Endodermal cell (in vitro differentiated cells): Measurements from ENCODE around the gene ZNRD2. TPM values are rescaled to one million over a fixed set of nuclear protein-coding genes. Genes with fewer than 3 reads are reported as not detected.

Source experiments
- DNase-seq: peaks from one replicate; pipeline ENCODE4 v3.0.0-alpha.2; 2017
- H3K27ac ChIP-seq: 2 replicates; pipeline ENCODE4 v1.5.1; 2013; ENCODE audit warnings: mild to moderate bottlenecking, low read depth, low read length, moderate library complexity
- H3K27me3 ChIP-seq: 2 replicates; pipeline ENCODE4 v1.6.1; 2013; ENCODE audit warnings: mild to moderate bottlenecking, low read length, moderate library complexity; ENCODE audit not compliant: insufficient read depth, control insufficient read depth, poor library complexity, severe bottlenecking
- H3K36me3 ChIP-seq: 2 replicates; pipeline ENCODE4 v1.7.0; 2013; ENCODE audit warnings: mild to moderate bottlenecking, low read length, moderate library complexity; ENCODE audit not compliant: control insufficient read depth, insufficient read depth
- H3K4me1 ChIP-seq: one replicate; pipeline ENCODE4 v1.7.0; 2013; ENCODE audit warnings: low read length; ENCODE audit not compliant: control insufficient read depth, insufficient read depth
- H3K4me3 ChIP-seq: 2 replicates; pipeline ENCODE4 v1.5.1; 2013; ENCODE audit warnings: mild to moderate bottlenecking, low read length, moderate library complexity
- H3K9ac ChIP-seq: 2 replicates; pipeline ENCODE4 v1.6.1; 2013; ENCODE audit warnings: mild to moderate bottlenecking, low read length, moderate library complexity; ENCODE audit not compliant: poor library complexity, severe bottlenecking; ENCODE audit errors: extremely low read depth
- H3K9me3 ChIP-seq: 2 replicates; pipeline ENCODE4 v1.6.1; 2013; ENCODE audit warnings: mild to moderate bottlenecking, low read length, moderate library complexity; ENCODE audit not compliant: control insufficient read depth
- H3K27ac Mint-ChIP-seq: 2 replicates; pipeline ENCODE4 v1.8.0; 2020; ENCODE audit warnings: mixed read lengths
- H3K27me3 Mint-ChIP-seq: 2 replicates; pipeline ENCODE4 v1.8.0; 2021; ENCODE audit warnings: mild to moderate bottlenecking, mixed read lengths; ENCODE audit not compliant: insufficient read depth
- H3K36me3 Mint-ChIP-seq: 2 replicates; pipeline ENCODE4 v1.8.0; 2020; ENCODE audit warnings: low read depth, mixed read lengths
- H3K4me1 Mint-ChIP-seq: 2 replicates; pipeline ENCODE4 v1.8.0; 2020; ENCODE audit warnings: mixed read lengths
- H3K4me3 Mint-ChIP-seq: 2 replicates; pipeline ENCODE4 v1.8.0; 2020; ENCODE audit warnings: mild to moderate bottlenecking, moderate library complexity, mixed read lengths
- H3K9me3 Mint-ChIP-seq: 2 replicates; pipeline ENCODE4 v1.8.0; 2020; ENCODE audit warnings: mild to moderate bottlenecking, mixed read lengths
- CTCF ChIP-seq: fragments of 200-600 bp; sonication (generic); conservative IDR thresholded peaks from 2 replicates; pipeline ENCODE4 v1.5.0; 2021; ENCODE audit warnings: antibody characterized with exemption, mild to moderate bottlenecking
- WGBS, 2 experiments: methylation state at CpG; one replicate each; pipeline versions ENCODE4 v1.1.5 to v1.1.7; 2013; ENCODE audit warnings: missing lambda C conversion rate in 2 of 2, mixed read lengths in 1 of 2; ENCODE audit not compliant: insufficient coverage in 1 of 2, insufficient read length in 1 of 2; 5-methylcytosine and 5-hydroxymethylcytosine counted together
- total RNA-seq, 2 donors: library from RNA; stranded (reverse); fragmentation: NEBNext Ultra II Directional in 1 of 2; extraction: Animal tissue kit (Norgen Biotek cat#: 25700) in 1 of 2; gene quantifications; 2 replicates in 1 of 2; 3 replicates in 1 of 2; pipeline ENCODE4 v1.2.1, GENCODE V29; 2021

ZNRD2 gene
- total RNA-seq, 2 donors from 2014 or later = 32.8 to 36.5 TPM

- H3K4me1 Mint-ChIP-seq = peaks cover 6% of the 10 kb centered on the region
- no peak for DNase-seq
- 88 to 91% methylated on average over 11 to 19 of the region's 19 CpGs for WGBS, 2 experiments
- peaks cover 48% of the 10 kb centered on the region for H3K36me3 Mint-ChIP-seq
- no peaks in the 10 kb centered on the region for H3K9me3 Mint-ChIP-seq
- no peak overlapping the region for H3K27ac Mint-ChIP-seq
- H3K9ac ChIP-seq = no peak overlapping the region
- H3K27me3 ChIP-seq = no peaks in the 10 kb centered on the region
- H3K36me3 ChIP-seq = peaks cover 58% of the 10 kb centered on the region
- no peak overlapping the region for H3K4me3 Mint-ChIP-seq
- no peak overlapping the region for H3K4me3 ChIP-seq
- peaks cover 8% of the 10 kb centered on the region for H3K4me1 ChIP-seq
- H3K27me3 Mint-ChIP-seq = no peaks in the 10 kb centered on the region
- H3K27ac ChIP-seq = no peak overlapping the region
- TF ChIP-seq CTCF = no peak
- H3K9me3 ChIP-seq = no peaks in the 10 kb centered on the region
Observed at GRCh38 chr11:65620666-65621065, 50.4 kb downstream of the ZNRD2 start.

- no peak overlapping the region for H3K27ac Mint-ChIP-seq
- no peaks in the 10 kb centered on the region for H3K27me3 Mint-ChIP-seq
- no peak overlapping the region for H3K9ac ChIP-seq
- H3K4me1 ChIP-seq = peaks cover 6% of the 10 kb centered on the region
- no peak overlapping the region for H3K27ac ChIP-seq
- WGBS, 2 experiments = 92 to 97% methylated on average over 9 to 14 of the region's 14 CpGs
- H3K36me3 Mint-ChIP-seq = peaks cover 55% of the 10 kb centered on the region
- TF ChIP-seq CTCF = no peak
- peaks cover 3% of the 10 kb centered on the region for H3K4me1 Mint-ChIP-seq
- H3K4me3 ChIP-seq = no peak overlapping the region
- no peaks in the 10 kb centered on the region for H3K27me3 ChIP-seq
- peaks cover 63% of the 10 kb centered on the region for H3K36me3 ChIP-seq
- H3K9me3 ChIP-seq = no peaks in the 10 kb centered on the region
- no peak for DNase-seq
- H3K9me3 Mint-ChIP-seq = no peaks in the 10 kb centered on the region
- no peak overlapping the region for H3K4me3 Mint-ChIP-seq
Observed at GRCh38 chr11:65621460-65621859, 51.2 kb downstream of the ZNRD2 start.

Other genes starting within 250 kb of the ZNRD2 start
- 10 to 100 TPM; 75.8 to 80.9 TPM for gene DPF2, start 236.6 kb upstream of the ZNRD2 start, total RNA-seq
- 1 to 10 TPM in 1 of 2 donors, under 1 TPM in 1; 0.99 to 1.0 TPM for gene TIGD3, start 215.7 kb upstream of the ZNRD2 start, total RNA-seq
- gene SLC25A45, start 187.8 kb upstream of the ZNRD2 start, total RNA-seq = 1 to 10 TPM; 3.0 to 6.3 TPM
- 10 to 100 TPM; 27.4 to 29.6 TPM for gene FRMD8, start 183.8 kb upstream of the ZNRD2 start, total RNA-seq
- gene NEAT1, start 147.7 kb upstream of the ZNRD2 start, total RNA-seq = 10 to 100 TPM; 61.3 to 85.2 TPM
- gene MALAT1, start 71.4 kb upstream of the ZNRD2 start, total RNA-seq = 1,000 to 10,000 TPM; 5,233 to 6,894 TPM
- 10 to 100 TPM; 62.9 to 67.4 TPM for gene SCYL1, start 45.4 kb upstream of the ZNRD2 start, total RNA-seq
- gene LTBP3, start 12.1 kb upstream of the ZNRD2 start, total RNA-seq = 10 to 100 TPM; 19.7 to 24.2 TPM
- gene FAM89B, start 2.1 kb downstream of the ZNRD2 start, total RNA-seq = 10 to 100 TPM; 23.3 to 24.9 TPM
- gene EHBP1L1, start 5.6 kb downstream of the ZNRD2 start, total RNA-seq = 1 to 10 TPM; 6.2 to 9.8 TPM
- 1 to 10 TPM in 1 of 2 donors, not detected in 1; 1.2 TPM for gene KCNK7, start 25.3 kb downstream of the ZNRD2 start, total RNA-seq
- gene MAP3K11, start 43.7 kb downstream of the ZNRD2 start, total RNA-seq = 10 to 100 TPM; 62.8 to 65.0 TPM
- 10 to 100 TPM; 48.1 to 57.3 TPM for gene PCNX3, start 45.3 kb downstream of the ZNRD2 start, total RNA-seq
- 10 to 100 TPM; 39.9 to 46.8 TPM for gene SIPA1, start 67.6 kb downstream of the ZNRD2 start, total RNA-seq
- gene RELA, start 92.4 kb downstream of the ZNRD2 start, total RNA-seq = 10 to 100 TPM; 40.2 to 41.1 TPM
- gene KAT5, start 141.8 kb downstream of the ZNRD2 start, total RNA-seq = 10 to 100 TPM; 48.5 to 48.8 TPM
- gene RNASEH2C, start 150.3 kb downstream of the ZNRD2 start, total RNA-seq = 10 to 100 TPM; 41.6 to 47.9 TPM
- gene AP5B1, start 210.5 kb downstream of the ZNRD2 start, total RNA-seq = 10 to 100 TPM; 17.8 to 29.9 TPM
- gene OVOL1, start 216.6 kb downstream of the ZNRD2 start, total RNA-seq = 1 to 10 TPM; 3.4 to 5.5 TPM